Keratinocyte (primary cell): Measurements from ENCODE around the gene DIP2C. TPM values are rescaled to one million over a fixed set of nuclear protein-coding genes. Genes with fewer than 3 reads are reported as not detected.

Source experiments
- DNase-seq: peaks from one replicate; pipeline ENCODE4 v3.0.0-alpha.2; 2011; ENCODE audit warnings: low read depth, missing footprints, low spot score
- FAIRE-seq: peaks from 2 replicates; lab custom pipeline; 2011; peaks lifted over from hg19 to GRCh38; lab: Jason Lieb, UNC
- H2AFZ ChIP-seq: 2 replicates; pipeline ENCODE4 v1.6.0; 2012; ENCODE audit warnings: low read length, control low read depth, inconsistent platforms; ENCODE audit not compliant: control insufficient read depth
- H3K27ac ChIP-seq: 2 replicates; pipeline ENCODE4 v1.5.1; 2011; ENCODE audit warnings: low read length; ENCODE audit not compliant: control insufficient read depth, insufficient read depth
- H3K27me3 ChIP-seq: 3 replicates; pipeline ENCODE4 v1.6.0; 2011; ENCODE audit warnings: low read length; ENCODE audit not compliant: control insufficient read depth, insufficient read depth; ENCODE audit errors: extremely low read depth
- H3K36me3 ChIP-seq, 2 experiments: 2 replicates in 1 of 2; 3 replicates in 1 of 2; pipeline ENCODE4 v1.5.1; 2011; ENCODE audit warnings: low read length in 2 of 2, mild to moderate bottlenecking in 1 of 2; ENCODE audit not compliant: control insufficient read depth in 2 of 2, insufficient read depth in 2 of 2; ENCODE audit errors: extremely low read depth in 1 of 2
- H3K4me1 ChIP-seq: 3 replicates; pipeline ENCODE4 v1.5.1; 2011; ENCODE audit warnings: low read length; ENCODE audit not compliant: control insufficient read depth, insufficient read depth; ENCODE audit errors: extremely low read depth
- H3K4me2 ChIP-seq: 3 replicates; pipeline ENCODE4 v1.6.0; 2011; ENCODE audit warnings: low read depth, low read length; ENCODE audit not compliant: control insufficient read depth, insufficient read depth; ENCODE audit errors: extremely low read depth
- H3K4me3 ChIP-seq, 3 experiments: fragments of 200-600 bp in 1 of 3; sonication (generic) in 1 of 3; 2 replicates in 2 of 3; 3 replicates in 1 of 3; pipeline ENCODE4 v1.5.1; 2011 to 2016; ENCODE audit warnings: low read length in 3 of 3, mild to moderate bottlenecking in 3 of 3, control low read depth in 2 of 3, inconsistent platforms in 1 of 3, low read depth in 1 of 3, mixed read lengths in 1 of 3, mixed run types in 1 of 3, moderate library complexity in 1 of 3; ENCODE audit not compliant: control insufficient read depth in 2 of 3, insufficient read depth in 2 of 3; ENCODE audit errors: extremely low read depth in 1 of 3
- H3K79me2 ChIP-seq: 2 replicates; pipeline ENCODE4 v1.6.0; 2012; ENCODE audit warnings: low read length; ENCODE audit not compliant: control insufficient read depth, insufficient read depth
- H3K9ac ChIP-seq: 3 replicates; pipeline ENCODE4 v1.6.0; 2011; ENCODE audit warnings: low read length; ENCODE audit not compliant: control insufficient read depth, insufficient read depth; ENCODE audit errors: extremely low read depth
- H3K9me1 ChIP-seq: 3 replicates; pipeline ENCODE4 v1.6.0; 2011; ENCODE audit warnings: low read length; ENCODE audit not compliant: control insufficient read depth, insufficient read depth; ENCODE audit errors: extremely low read depth
- H3K9me3 ChIP-seq: 2 replicates; pipeline ENCODE4 v1.5.1; 2012; ENCODE audit warnings: low read depth, low read length; ENCODE audit not compliant: control insufficient read depth
- H4K20me1 ChIP-seq: 3 replicates; pipeline ENCODE4 v1.6.0; 2011; ENCODE audit warnings: low read length; ENCODE audit not compliant: control insufficient read depth, insufficient read depth; ENCODE audit errors: extremely low read depth
- CTCF ChIP-seq, 3 experiments: IDR thresholded peaks in 1 of 3; conservative IDR thresholded peaks in 1 of 3; optimal IDR thresholded peaks in 1 of 3; 2 replicates in 2 of 3; 3 replicates in 1 of 3; pipeline versions ENCODE3 to v1.5.1; 2011; ENCODE audit warnings: low read length in 3 of 3, mild to moderate bottlenecking in 3 of 3, moderate library complexity in 2 of 3, control low read depth in 1 of 3, inconsistent platforms in 1 of 3; ENCODE audit not compliant: insufficient read depth in 2 of 3; ENCODE audit errors: extremely low read depth in 1 of 3
- EZH2 ChIP-seq: IDR thresholded peaks from one replicate; pipeline ENCODE4 v1.6.1; 2012; ENCODE audit warnings: inconsistent platforms, mild to moderate bottlenecking, low read length, moderate library complexity
- dilution Hi-C: fragments of 300-500 bp; cut with MboI; formaldehyde crosslinking; loops from one replicate; pipeline ENCODE4 v1.7.0; 2020; ENCODE audit warnings: low sequenced_read_pairs; ENCODE audit not compliant: extremely low pct_ligation_motif_present
- polyA plus RNA-seq, 5 experiments: library from polyadenylated mRNA; depleted of rRNA in 3 of 5; stranded (reverse) in 3 of 5; stranded (forward) in 1 of 5; unstranded in 1 of 5; fragments of >200 nt; gene quantifications; 1 replicate in 1 of 5; 2 replicates in 3 of 5; 3 replicates in 1 of 5; pipeline versions ENCODE4 v1.2.1 to v1.2.3, GENCODE V29; 2011 to 2012; ENCODE audit warnings: missing spikeins in 2 of 5, low read depth in 1 of 5, low replicate concordance in 1 of 5

DIP2C gene
- polyA plus RNA-seq, 1 donor (not counting 4 experiments of a cell fraction or from before 2014, with no cell fraction given) = 1.3 TPM

- Histone ChIP-seq H3K36me3 (peaks cover 0 to 2% of the 10 kb centered on the region in 2 experiments), H2AFZ (no peak overlapping the region), H3K79me2 (no peaks in the 10 kb centered on the region), H3K9me3 (peaks cover 5% of the 10 kb centered on the region), H3K27me3 (no peaks in the 10 kb centered on the region), H3K4me2 (no peak overlapping the region), H3K4me1 (no peaks in the 10 kb centered on the region), H3K9ac (no peak overlapping the region), H3K4me3 (no peak overlapping the region), H3K9me1 (no peaks in the 10 kb centered on the region), H4K20me1 (no peaks in the 10 kb centered on the region), H3K27ac (no peak overlapping the region)
- TF ChIP-seq CTCF (optimal IDR thresholded peaks at IDR 0.05 in 1 of 3, IDR thresholded peaks at IDR 0.05 in 1 of 3, conservative IDR thresholded peaks at IDR 0.05 in 1 of 3; ENCODE audit: extremely low read depth in 1 of 3, insufficient read depth in 2 of 3, low read length in 3 of 3) = no peak
- no peak for TF ChIP-seq EZH2
- dilution Hi-C loops = no loop called here
- FAIRE-seq (no peak), DNase-seq (no peak)
These were observed 269.0 kb downstream of the DIP2C start for GRCh38 chr10:420154-421121.

GRCh38 chr10:418894-419293 is 270.6 kb downstream of the DIP2C start:
- H3K27ac ChIP-seq = no peak overlapping the region
- H4K20me1 ChIP-seq = no peaks in the 10 kb centered on the region
- H3K9me3 ChIP-seq = no peaks in the 10 kb centered on the region
- DNase-seq (no peak), FAIRE-seq (no peak)
- no peak for TF ChIP-seq EZH2
- no peak for TF ChIP-seq CTCF (optimal IDR thresholded peaks at IDR 0.05 in 1 of 3, IDR thresholded peaks at IDR 0.05 in 1 of 3, conservative IDR thresholded peaks at IDR 0.05 in 1 of 3; ENCODE audit: extremely low read depth in 1 of 3, insufficient read depth in 2 of 3, low read length in 3 of 3)
- peaks cover 0 to 2% of the 10 kb centered on the region in 2 experiments for H3K36me3 ChIP-seq
- dilution Hi-C loops = no loop called here
- no peak overlapping the region for H3K9ac ChIP-seq
- H3K27me3 ChIP-seq = no peaks in the 10 kb centered on the region
- no peak overlapping the region for H2AFZ ChIP-seq
- no peak overlapping the region for H3K4me2 ChIP-seq
- no peaks in the 10 kb centered on the region for H3K4me1 ChIP-seq
- H3K9me1 ChIP-seq = no peaks in the 10 kb centered on the region
- no peak overlapping the region for H3K4me3 ChIP-seq
- no peaks in the 10 kb centered on the region for H3K79me2 ChIP-seq
